ENCODE measurements around the gene CRYBG3.
"Not testable (repeated sequence)": the region's sequence is repeated elsewhere in the genome, so short reads cannot be mapped to it uniquely, and the experiment has no call there.

CRYBG3 gene

DNA sequence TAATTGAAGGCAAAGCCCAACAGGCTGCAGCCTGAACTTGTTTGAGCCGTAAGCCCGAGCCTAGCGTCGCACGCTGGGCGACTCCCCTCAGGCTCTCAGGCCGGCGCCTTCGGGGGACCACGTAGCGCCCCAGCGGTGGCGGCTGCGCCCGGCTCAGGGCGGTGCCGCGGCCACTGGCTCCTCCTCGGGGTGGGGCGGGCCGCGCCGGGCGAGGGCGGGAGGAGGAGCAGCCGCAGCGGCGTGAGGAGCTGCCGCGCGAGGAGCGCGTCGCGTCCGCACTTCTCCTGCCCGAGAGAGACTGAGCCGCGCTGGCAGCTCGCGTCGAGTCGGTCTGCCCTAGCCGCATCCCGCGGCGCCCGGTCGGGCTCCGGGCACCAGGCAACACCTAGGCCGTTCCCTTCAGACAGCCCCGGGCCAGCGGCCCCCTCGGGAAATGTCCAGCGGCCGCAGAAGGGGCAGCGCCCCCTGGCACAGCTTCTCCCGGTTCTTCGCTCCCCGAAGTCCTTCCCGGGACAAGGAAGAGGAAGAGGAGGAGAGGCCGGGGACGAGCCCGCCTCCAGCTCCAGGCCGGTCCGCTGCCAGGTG, at the start of gene CRYBG3:
Gene CRYBG3, plus strand, starts transcription at position 238 of the 585 bp plus-strand sequence. Its CDS starts 196 bp downstream, at position 434.
- peak; percentile 82 for DNase-seq

DNA sequence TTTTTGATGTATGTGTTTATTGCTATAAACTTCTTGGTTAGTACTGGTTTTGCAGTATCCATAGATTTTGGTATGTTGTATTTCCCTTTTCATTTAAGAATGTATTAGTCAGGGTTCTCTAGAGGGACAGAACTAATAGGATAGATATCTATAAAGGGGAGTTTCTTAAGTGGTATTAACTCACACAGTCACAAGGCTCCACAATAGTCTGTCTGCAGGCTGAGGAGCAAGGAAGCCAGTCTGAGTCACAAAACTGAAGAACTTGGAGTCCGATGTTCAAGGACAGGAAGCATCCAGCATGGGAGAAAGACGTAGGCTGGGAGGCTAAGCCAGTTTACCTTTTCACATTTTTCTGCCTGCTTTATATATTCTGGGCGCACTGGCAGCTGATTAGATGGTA, 48.9 kb upstream of the CRYBG3 start:
- no peak for DNase-seq

DNA sequence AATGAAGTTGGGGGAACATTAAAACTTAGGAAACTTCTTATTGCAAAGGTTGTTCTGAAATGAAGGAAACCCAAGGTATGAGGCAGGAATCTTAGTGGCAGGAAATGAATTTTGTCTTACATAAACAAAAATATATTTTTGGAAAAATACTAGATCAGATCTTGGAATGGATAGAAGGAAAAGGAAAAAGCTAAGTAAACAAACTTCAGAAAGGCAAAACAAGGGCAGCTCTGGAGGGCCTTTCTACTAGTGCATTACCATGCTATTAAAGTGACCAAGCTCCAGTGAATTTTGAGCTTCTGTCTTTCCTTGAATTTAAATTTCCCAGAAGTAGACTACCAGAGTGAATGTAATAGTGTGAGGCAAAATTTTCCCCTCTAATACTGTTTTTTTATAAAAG, 43.7 kb upstream of the CRYBG3 start:
- DNase-seq: no peak

DNA sequence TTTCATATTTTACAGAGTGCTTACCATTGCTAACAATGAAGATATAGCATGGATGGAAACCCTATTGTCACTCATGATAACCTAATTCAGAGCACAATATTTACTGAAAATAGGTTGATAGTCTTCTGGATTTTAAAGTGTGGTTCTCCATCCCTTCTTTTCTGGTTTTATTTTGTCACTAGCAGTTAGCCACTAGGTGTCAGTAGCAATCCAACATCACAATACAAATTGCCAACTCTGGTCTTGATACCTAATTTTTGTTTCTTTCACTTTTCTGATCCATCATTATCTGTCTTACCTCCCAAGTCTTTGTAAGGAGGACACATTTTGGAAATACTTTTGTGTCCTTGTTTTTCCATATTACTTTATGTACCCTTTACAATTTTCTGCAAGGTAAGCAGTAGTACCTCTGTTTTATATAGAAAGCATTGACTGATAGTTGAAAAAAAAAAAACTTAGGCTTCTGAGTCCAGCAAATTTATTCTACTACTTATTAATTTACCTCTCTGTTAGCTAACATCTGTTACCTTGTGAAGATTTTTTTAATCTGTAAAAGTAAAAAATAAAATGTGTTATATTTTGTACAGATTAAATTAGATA, 28.3 kb upstream of the CRYBG3 start:
- peak; percentile 72 for DNase-seq

DNA sequence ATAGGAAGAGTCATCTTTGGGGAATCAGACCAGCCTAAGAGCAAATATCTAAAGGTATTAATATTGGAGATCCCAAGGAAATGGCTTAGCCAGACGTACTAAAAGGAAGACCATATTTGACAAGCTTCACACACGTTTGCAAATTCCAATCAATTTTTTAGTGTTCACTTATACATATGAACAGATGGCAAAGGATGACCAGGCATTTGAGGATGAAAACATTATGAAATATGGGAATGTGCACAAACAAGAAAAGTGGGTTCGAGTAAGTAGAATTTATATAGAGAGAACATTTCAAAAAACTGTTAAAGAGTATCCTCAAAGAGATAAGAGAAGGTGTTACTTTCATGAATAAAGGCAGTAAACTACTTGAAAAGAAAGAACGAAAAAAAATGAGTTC, 25.9 kb upstream of the CRYBG3 start:
- no peak for DNase-seq

DNA sequence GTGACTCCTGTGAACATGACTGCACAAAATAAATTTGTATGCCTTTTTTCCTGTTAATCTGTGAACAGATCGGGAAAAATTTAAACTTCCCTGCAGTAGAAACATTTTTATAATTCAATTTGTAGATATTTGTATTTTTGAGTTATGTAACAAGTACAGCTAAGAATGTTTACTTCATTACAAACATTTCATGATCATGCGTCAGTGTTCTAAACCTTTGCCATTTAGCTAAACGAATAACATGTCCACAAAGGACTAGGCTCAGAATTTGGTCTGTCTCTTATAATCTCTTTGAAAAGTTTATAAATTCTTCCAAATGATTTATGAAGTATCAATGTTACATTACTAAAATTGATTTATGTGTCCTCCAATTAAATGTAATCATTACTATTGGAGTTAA, 17.3 kb upstream of the CRYBG3 start:
- no peak for DNase-seq

DNA sequence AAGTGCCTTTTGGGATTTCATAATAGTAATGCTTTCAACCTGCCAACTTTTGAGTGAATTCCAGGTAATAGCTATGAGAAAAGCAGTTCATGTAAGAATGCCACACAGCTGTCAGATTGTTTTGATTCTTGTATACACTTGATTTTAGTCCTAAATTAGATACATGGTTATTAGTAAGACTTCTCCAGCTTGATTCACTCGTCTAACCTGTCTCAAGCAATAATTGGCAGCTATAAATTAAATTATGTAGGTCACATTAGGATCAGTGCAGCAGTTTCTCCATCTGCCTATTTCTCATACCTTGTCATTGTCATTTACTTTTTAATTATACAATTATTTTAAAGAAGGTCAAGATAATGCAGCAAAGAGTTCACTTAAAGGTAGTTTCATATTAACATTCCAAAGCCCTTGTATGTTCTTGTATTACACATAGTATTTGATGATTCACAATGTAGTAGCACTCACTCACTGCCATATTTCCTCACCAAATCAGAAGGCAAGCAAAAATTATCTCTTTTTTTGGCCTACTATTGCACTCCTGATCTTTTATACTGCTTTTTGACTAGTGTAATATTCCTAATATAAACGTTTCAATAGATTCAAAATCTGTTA, 10.9 kb upstream of the CRYBG3 start:
- DNase-seq: no peak

DNA sequence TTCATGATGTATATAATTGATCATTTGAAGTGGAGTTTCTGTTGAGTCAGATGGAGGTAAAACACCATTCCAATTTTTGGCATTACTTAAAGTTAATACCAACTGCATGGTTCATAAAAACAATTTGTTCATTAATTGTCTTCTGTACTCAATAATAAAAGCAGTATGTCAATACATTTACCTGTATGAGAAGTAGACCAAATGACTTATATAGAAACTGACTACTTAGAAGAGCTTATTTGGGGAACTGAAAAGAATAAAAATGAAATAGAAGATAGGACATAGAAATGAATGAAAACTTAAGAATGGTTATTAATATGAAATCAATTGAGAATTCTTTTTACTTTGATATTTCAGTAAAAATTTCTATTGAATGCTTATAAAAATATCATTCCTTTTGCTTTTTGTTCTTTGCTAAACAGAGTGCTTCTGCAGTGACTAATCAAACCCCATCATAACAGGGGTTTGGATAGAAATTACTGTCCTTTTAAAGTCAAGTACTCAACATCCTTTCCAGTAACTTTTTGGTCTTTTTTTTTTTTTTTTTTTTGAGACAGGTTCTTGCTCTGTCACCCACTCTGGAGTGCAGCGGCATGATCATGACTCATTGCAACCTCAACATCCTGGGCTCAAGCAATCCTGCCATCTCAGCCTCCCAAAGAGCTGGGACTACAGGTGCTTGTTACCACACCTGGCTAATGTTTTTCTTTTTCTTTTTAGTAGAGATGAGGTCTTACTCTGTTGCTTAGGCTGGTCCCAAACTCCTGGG, 6.5 kb upstream of the CRYBG3 start:
- DNase-seq: peak; percentile 19

DNA sequence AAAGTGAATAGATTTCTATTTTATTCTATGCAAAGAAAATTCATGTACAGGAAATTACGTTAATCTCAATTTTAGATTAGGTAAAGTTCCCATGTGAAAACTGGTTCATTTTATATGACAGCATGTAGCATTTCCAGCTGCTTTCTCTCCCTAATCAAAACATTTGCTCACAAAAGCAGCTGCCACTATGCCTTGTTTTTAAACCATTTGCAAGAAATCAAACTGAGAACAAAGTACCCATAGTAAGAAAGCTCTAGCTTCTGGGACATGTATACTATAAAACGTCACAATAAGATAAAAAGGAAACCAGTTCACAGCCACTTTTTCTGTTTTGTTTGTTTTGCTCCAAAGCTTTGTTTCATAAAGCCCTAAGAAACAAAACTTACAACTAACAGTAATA, 5.0 kb upstream of the CRYBG3 start:
- no peak for DNase-seq

DNA sequence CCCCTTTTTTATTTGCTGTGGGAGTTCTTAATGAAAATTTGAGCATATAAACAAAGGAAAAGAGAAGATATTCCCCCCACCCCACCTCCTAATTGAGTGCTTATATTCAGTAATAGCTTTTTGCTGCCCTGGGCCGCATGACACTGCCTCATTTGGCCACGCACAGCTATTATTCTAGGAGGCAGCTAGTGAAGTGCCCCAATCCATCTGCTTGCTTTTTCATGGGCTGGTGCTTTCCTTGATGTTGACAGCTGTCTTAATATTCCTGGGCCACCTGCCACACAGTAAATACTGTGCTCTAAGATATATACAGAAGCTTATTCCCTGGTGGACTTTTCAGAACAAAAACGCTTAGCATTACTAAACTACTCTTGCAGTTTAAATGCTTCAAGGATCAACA, 3.8 kb upstream of the CRYBG3 start:
- DNase-seq: no peak

DNA sequence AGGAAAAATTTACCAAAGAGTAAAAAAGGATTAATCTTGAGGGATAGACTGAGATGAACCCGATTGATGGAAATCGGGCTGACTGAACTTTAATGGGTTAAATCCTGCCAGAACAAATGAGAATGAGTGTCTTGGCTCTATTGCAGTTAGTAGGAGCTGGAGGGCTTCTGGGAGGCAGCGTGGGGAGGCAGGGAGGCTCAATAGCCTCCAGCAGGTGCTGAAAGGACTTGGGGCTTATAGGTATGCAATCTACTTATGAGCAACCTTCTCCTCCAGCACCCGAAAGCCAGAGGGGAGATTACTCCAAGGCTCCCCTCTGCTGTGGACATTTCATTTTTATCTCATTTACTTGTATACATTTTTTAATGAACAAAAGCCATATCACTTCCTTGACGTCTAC, 1.0 kb upstream of the CRYBG3 start:
- DNase-seq: no peak

DNA sequence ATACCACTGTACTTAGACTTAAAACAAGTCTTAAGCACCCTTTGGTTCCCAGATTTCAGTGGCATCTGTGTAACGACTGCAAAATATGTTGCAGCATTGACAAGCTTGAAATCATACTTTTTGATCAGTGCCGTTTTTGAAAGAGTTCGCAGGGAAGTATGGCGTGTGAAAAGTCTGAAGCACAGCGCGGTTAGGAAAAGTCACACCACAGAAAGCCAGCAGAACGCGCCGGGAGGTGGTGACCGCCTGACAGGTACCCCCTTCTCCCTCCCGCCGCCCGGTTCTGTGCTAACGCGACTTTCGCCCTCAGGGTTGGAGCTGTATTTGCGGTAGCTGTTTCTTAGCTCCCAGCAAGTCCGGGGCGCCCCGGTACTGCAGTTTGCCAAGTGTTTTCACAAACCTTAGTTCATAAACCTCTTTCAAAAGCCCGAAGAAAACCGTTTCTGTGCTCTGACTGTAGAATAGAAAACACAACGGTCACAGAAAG, 481 bp upstream of the CRYBG3 start:
- no peak for DNase-seq

DNA sequence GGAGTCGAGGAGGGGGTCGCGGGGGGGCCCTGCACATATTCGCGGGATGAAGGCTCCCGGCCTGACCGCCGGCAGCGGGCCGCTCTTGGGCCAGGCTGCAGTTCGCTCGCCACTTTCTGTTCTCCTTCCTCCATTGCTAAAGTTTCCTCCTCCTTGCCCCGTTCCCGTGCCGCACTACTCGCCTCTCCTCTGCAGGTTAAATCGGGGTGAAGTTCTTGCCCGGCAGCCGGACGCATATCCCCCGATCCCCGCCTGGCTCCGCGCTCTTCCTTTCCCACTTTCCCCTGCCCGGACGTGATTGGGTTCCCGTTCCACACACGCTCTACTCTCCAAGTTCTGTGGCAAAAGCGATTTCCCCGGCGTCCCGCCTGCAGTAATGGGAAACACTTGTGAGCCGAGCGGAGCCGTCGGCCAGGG, 556 bp downstream of the CRYBG3 start:
- DNase-seq: no peak

DNA sequence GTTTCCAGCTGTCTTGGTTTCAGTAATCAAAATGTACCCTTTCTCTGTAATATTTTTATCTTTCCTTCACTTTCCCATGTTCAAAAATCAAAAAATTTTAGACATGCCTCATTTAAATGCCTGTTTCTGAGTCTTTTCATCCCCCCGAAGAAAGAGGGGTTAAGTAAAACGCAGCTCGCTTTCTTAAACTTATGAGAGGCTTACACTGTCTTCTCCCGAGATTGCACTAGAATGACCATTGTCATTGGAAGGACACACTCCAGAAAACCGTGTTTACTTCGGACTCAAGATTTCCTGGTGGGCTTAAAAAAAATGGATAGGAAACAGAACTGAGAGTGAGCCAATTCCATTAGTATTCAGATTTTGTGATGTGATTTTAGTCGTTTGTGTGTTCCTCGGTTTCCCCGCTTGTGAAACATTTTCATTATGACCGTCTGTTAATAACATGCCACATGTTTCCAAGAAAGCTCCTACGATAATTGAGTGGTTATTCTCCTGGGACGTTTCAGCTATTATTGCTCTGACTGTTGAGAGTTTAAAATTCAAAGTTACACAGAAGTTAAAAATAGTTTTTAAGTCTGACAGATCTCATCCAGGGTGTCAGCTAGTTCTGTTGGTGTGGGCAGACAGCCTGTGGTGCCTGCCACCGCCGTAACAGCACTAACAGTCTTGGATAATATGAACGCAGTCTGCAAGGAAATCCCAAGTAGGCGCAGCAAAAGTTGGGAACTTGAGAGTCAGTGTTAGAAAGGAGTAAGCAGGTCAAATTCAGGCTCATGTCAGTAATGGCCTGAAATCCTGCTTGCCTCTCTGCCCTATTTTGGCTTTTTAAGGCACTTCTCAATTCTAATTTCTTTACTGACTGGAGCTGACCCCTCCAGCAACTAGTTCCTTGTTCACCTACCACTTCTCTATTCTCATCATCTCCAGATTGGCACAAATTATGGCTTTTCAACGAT, 1.5 kb downstream of the CRYBG3 start:
- no peak for DNase-seq

DNA sequence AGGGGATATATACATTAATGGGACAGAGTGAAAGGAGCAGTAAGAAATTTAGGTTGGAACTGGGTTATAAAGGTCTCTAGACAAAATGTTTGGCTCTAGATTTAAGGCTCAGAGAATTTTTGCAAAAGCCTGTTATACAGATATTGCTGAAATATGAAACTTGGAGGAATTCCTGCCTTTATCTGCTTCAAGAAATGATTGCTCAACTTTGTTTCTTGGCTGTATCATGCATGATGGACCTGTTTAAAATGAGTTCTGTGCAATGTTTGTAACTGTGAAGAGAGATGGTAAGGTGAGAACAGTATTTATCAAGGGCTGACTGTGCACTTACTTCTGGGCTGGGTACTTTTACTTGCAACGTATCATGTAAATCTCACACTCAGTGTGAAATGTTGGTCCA, 3.3 kb downstream of the CRYBG3 start:
- no peak for DNase-seq

DNA sequence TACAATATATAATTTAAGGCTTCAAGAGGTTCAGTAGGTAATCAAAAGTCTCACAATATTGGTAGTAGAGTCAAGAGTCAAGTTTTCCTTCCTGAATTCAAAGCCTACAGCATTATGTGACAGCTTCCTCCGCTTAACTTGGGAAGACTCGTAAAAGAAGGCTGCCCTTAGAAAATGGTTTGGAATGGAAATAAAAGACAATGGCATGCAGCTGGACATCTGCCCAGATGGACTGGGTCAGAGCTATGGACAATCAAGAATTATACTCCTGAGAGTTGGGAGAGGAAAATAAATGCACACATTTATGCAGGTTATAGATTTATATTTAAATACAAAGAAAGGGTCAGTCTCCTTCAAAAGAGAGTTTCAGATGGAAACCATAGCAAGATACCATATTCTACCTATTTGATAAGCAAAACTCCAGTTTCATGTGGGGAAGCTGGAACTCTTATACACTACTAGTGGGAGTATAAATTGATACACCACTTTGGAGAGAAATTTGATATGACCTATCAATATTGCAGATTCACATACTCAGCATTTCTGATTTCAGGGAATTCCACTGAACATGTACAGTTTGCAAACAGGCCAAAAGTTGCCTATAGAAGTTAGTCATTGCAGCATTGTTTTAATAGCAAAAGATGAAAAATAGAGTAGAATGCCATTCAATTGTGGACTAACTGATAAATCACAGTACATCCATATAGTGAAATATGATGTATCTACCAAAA, 6.1 kb downstream of the CRYBG3 start:
- no peak for DNase-seq

DNA sequence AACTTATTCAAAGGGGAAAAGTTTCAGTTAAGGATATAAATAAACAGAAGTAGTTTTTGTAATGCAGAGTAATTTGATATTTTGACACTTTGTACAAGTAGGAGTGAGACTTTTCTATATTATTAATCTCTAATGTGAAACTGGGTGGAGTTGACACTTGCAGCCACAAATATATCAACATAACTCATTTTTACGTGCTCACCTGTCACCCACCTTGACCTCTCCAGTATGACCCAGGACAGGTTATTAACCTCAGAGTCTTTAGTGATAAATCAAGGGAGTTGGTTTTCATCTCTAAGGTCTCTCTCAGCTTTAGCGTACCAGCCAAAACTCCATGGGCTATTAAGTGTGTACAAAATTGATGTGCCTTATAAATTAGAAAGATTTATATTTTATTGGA, 7.4 kb downstream of the CRYBG3 start:
- no peak for DNase-seq

DNA sequence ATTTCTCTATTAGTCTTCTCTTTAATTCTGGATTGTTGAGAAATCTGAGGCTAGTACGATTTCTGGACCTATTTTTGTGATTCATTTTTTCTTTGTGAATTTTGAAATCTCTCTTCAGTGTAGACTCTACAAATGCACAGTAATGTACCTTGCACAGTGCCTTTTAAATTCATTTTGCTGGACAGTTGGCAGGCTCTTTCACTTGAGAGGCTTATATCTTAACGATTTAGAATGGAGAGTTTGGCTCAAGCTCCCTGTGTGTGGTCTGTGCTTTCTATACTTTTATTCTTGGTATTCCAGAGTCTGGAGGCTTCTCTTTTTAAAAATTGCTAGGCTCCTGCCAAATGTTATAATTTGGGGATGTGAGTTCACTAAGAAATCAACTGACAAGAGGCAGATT, 8.8 kb downstream of the CRYBG3 start:
- no peak for DNase-seq

DNA sequence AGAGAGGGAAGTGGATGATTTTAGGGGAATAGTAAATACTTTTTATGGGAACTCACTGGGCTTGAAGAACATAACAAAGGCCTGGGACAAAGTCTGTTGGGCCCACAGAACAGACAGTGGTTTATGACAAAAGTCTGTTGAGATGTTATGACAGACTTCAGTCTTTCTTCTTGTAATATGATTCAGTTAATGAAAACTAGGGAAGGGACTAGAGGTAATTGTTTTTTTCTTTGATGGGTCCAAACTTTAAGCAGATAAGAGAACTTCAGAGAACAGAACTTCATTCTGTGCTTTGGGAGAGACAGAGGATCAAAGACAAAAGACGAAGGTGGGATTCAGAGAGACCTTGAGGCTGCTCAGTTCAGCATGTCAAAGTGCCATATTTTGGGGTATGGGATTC, 9.3 kb downstream of the CRYBG3 start:
- no peak for DNase-seq

DNA sequence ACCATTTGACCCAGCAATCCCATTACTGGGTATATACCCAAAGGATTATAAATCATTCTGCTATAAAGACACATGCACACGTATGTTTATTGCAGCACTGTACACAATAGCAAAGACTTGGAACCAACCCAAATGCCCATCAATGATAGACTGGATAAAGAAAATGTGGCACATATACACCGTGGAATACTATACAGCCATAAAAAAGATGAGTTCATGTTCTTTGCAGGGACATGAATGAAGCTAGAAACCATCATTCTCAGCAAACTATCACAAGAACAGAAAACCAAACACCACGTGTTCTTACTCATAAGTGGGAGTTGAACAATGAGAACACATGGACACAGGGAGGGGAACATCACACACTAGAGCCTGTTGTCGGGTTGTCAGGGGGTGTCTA, 11.4 kb downstream of the CRYBG3 start:
- DNase-seq: not testable (repeated sequence)

DNA sequence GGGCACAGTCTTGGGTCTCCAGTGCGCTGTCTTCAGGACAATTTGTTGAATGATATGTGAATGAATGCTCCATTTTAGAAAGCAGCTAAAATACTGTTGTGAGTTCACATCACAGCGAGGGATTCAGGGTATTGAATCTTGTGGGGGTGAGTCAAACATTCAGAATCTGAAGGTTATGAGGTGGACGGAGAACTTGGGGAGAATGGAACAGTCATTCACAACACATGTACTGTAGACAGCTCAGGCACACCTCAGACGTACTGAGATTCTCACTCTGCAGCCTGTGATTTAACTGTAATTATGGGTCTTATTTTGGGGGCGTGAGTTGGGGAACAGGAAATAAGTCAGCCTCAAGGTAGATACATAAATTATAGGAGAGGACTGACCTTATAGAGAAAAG, 13.9 kb downstream of the CRYBG3 start:
- DNase-seq: no peak

DNA sequence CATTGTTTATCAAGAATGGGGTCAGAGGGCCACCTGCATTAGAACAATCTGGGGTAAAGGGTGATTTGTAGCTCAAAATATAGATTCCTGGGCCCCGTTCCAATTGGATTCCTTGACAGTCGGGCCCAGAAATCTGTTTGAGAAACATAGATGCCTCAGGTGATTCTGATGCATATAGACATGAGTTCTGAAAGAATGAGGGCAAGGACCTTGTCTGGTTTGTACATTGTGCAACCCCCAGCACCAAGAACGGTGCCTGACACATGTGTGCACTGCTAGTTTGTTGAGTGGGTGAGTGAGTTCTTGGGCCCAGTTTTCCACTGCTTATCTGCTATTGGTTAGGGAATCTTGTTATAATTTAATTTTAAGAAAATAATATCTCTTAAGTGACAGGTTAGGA, 16.6 kb downstream of the CRYBG3 start:
- DNase-seq: no peak
